Panc1 (cell line): ENCODE measurements around the gene FAM13A. TPM values are rescaled to one million over a fixed set of nuclear protein-coding genes. Genes with fewer than 3 reads are reported as not detected.

Experiments
- ATAC-seq: fragments of 200-7000 bp; cut with Tn5 transposase; 2 replicates; pipeline ENCODE4 v1.9.1; 2020; ENCODE audit warnings: mild to moderate bottlenecking, moderate library complexity
- BruUV-seq: library from RNA; stranded (reverse); fragments of 400-500 nt; replicated peaks from 2 replicates; lab custom pipeline; 2021; lab: Mats Ljungman, UMichigan
- CTCF ChIA-PET: fragments of 300-600 bp; sonication (Branson Sonifier 250); formaldehyde crosslinking; loops from one replicate; lab custom pipeline; 2022; ENCODE audit warnings: antibody characterized with exemption; lab: Charles Lee
- POLR2A ChIA-PET: fragments of 300-600 bp; sonication (Branson Sonifier 250); formaldehyde crosslinking; loops from one replicate; lab custom pipeline; 2022; ENCODE audit warnings: antibody characterized with exemption; lab: Charles Lee
- DNase-seq: peaks from one replicate; pipeline ENCODE4 v3.0.0-alpha.2; 2010; ENCODE audit warnings: low read depth, low spot score
- H3K27ac ChIP-seq: 2 replicates; pipeline ENCODE4 v1.5.1; 2011; ENCODE audit warnings: mild to moderate bottlenecking, low read length, inconsistent platforms
- H3K27me3 ChIP-seq: fragments of 200-500 bp; sonication (Bioruptor generic); 2 replicates; pipeline ENCODE4 v1.6.0; 2014; ENCODE audit warnings: low read length, inconsistent platforms; ENCODE audit not compliant: control insufficient read depth, insufficient read depth
- H3K36me3 ChIP-seq: fragments of 200-500 bp; sonication (Bioruptor generic); 2 replicates; pipeline ENCODE4 v1.5.1; 2014; ENCODE audit warnings: inconsistent platforms, mild to moderate bottlenecking, low read length, moderate library complexity; ENCODE audit not compliant: control insufficient read depth, insufficient read depth
- H3K4me1 ChIP-seq: 2 replicates; pipeline ENCODE4 v1.5.1; 2011; ENCODE audit warnings: inconsistent platforms, mild to moderate bottlenecking, low read length, moderate library complexity; ENCODE audit not compliant: control insufficient read depth, insufficient read depth
- H3K4me3 ChIP-seq, 2 experiments: 2 replicates each; pipeline ENCODE4 v1.5.1; 2011 to 2012; ENCODE audit warnings: low read depth in 2 of 2, low read length in 2 of 2, mild to moderate bottlenecking in 2 of 2, inconsistent platforms in 1 of 2, moderate library complexity in 1 of 2
- H3K9me3 ChIP-seq: fragments of 200-500 bp; sonication (Bioruptor generic); 2 replicates; pipeline ENCODE4 v1.5.1; 2014; ENCODE audit warnings: low read depth, mild to moderate bottlenecking, inconsistent platforms, low read length, moderate library complexity; ENCODE audit not compliant: control insufficient read depth, insufficient read depth
- POLR2AphosphoS5 ChIP-seq: IDR thresholded peaks from 2 replicates; pipeline ENCODE4 v1.6.1; 2012; ENCODE audit warnings: mild to moderate bottlenecking, low read depth, low read length, moderate library complexity
- REST ChIP-seq, 2 experiments: IDR thresholded peaks; 2 replicates each; pipeline ENCODE4 v1.6.1; 2011 to 2012; ENCODE audit warnings: low read depth in 2 of 2, control low read depth in 1 of 2, low read length in 1 of 2, mild to moderate bottlenecking in 1 of 2, moderate library complexity in 1 of 2; ENCODE audit not compliant: insufficient read depth in 1 of 2
- SIN3A ChIP-seq: IDR thresholded peaks from 2 replicates; pipeline ENCODE4 v1.6.1; 2012; ENCODE audit warnings: low read depth, mild to moderate bottlenecking, low read length, moderate library complexity, borderline replicate concordance; ENCODE audit not compliant: insufficient read depth
- TCF7L2 ChIP-seq: IDR thresholded peaks from 2 replicates; pipeline ENCODE4 v1.6.1; 2011; ENCODE audit warnings: mild to moderate bottlenecking, low read depth, low read length, inconsistent platforms
- in situ Hi-C: cut with HindIII; loops from 2 replicates; pipeline ENCODE4 v1.10.0; 2016; ENCODE audit warnings: low sequenced_read_pairs, low pct_unique_long_range_greater_than_20kb
- intact Hi-C: fragments of 100-400 bp; cut with micrococcal nuclease; formaldehyde crosslinking; loops from one replicate; pipeline ENCODE4 v1.10.0; 2022; ENCODE audit not compliant: unreplicated experiment
- total RNA-seq: library from RNA; stranded (reverse); gene quantifications from one replicate; pipeline ENCODE4 v1.2.1, GENCODE V29; 2021; ENCODE audit not compliant: unreplicated experiment
- TF ChIP-seq, protein P1 (sequence below): fragments of 450-650 bp; IDR thresholded peaks from 2 replicates; pipeline ENCODE4 v1.5.1; 2017; ENCODE audit warnings: mild to moderate bottlenecking

FAM13A gene
- total RNA-seq, 1 experiment from 2014 or later = 5.8 TPM

- Histone ChIP-seq H3K27me3 (no peaks in the 10 kb centered on the region), H3K27ac (no peak overlapping the region), H3K9me3 (no peaks in the 10 kb centered on the region), H3K4me3 (no peak overlapping the region), H3K4me1 (no peaks in the 10 kb centered on the region), H3K36me3 (no peaks in the 10 kb centered on the region)
- BruUV-seq = no TSS peak
- TF ChIP-seq REST (IDR thresholded peaks at IDR 0.05; ENCODE audit: insufficient read depth in 1 of 2, low read depth in 2 of 2, low read length in 1 of 2) = no peak
- no peak for TF ChIP-seq POLR2AphosphoS5
- TF ChIP-seq, protein P1, sequence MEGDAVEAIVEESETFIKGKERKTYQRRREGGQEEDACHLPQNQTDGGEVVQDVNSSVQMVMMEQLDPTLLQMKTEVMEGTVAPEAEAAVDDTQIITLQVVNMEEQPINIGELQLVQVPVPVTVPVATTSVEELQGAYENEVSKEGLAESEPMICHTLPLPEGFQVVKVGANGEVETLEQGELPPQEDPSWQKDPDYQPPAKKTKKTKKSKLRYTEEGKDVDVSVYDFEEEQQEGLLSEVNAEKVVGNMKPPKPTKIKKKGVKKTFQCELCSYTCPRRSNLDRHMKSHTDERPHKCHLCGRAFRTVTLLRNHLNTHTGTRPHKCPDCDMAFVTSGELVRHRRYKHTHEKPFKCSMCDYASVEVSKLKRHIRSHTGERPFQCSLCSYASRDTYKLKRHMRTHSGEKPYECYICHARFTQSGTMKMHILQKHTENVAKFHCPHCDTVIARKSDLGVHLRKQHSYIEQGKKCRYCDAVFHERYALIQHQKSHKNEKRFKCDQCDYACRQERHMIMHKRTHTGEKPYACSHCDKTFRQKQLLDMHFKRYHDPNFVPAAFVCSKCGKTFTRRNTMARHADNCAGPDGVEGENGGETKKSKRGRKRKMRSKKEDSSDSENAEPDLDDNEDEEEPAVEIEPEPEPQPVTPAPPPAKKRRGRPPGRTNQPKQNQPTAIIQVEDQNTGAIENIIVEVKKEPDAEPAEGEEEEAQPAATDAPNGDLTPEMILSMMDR = no peak
- no peak for TF ChIP-seq SIN3A
- no peak for TF ChIP-seq TCF7L2
- ChIA-PET CTCF (no interaction called here), POLR2A (no interaction called here)
- in situ Hi-C loops = no loop called here
- intact Hi-C loops = no loop called here
- DNase-seq = no peak
- ATAC-seq = no peak
Observed at GRCh38 chr4:89069481-89069880, 12.5 kb upstream of the FAM13A start.

DNA sequence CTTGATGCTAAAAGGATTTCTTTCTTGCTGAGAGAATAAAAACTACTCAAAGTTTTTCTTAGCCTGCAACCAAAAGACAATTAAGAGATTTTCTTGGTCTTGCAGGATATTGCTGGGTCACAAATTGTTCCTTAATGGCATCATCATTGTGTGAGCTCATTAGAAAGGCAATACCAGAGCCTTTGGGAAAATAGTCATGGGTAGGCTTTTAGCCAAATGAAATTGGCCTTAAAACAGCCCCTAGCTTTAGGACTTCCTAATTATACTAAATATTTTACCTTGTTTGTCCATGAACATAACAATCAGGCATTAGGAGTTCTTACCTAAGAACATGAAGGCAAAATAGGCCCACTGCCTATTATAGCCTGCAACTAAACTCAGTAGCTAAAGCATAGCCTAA lies 10.4 kb upstream of the FAM13A start:
- DNase-seq = no peak
- CTCF ChIA-PET = interaction anchor here (0.6 kb wide), 1 partner anchor 85 kb away, joined by 4 read pairs; no protein-coding TSS in a partner anchor
- H3K9me3 ChIP-seq = no peaks in the 10 kb centered on the region
- in situ Hi-C loops (no loop called here), intact Hi-C loops (no loop called here)
- no peak for TF ChIP-seq TCF7L2
- TF ChIP-seq, protein P1 = no peak
- TF ChIP-seq REST (IDR thresholded peaks at IDR 0.05; ENCODE audit: insufficient read depth in 1 of 2, low read depth in 2 of 2, low read length in 1 of 2) = no peak
- TF ChIP-seq SIN3A = no peak
- TF ChIP-seq POLR2AphosphoS5 = no peak
- no peaks in the 10 kb centered on the region for H3K4me1 ChIP-seq
- no peak overlapping the region for H3K4me3 ChIP-seq
- no peak overlapping the region for H3K27ac ChIP-seq
- BruUV-seq = no TSS peak
- no peak for ATAC-seq
- H3K27me3 ChIP-seq = no peaks in the 10 kb centered on the region
- H3K36me3 ChIP-seq = no peaks in the 10 kb centered on the region
- POLR2A ChIA-PET = interaction anchor here (0.5 kb wide), 1 partner anchor 203 kb away, joined by 4 read pairs; no protein-coding TSS in a partner anchor
